Measurements from ENCODE around the gene SVOP. TPM values are rescaled to one million over a fixed set of nuclear protein-coding genes. Genes with fewer than 3 reads are reported as not detected.

Gene SVOP
- polyA plus RNA-seq, 3 donors: not detected

- Histone ChIP-seq H3K36me3 (replicated peaks in 1 of 2; ENCODE audit: control insufficient read depth in 1 of 2, insufficient read depth in 2 of 2, low read length in 2 of 2) (no peaks in the 10 kb centered on the region), H4K20me1 (ENCODE audit: insufficient read depth, low read length) (no peaks in the 10 kb centered on the region), H3K4me2 (replicated peaks; ENCODE audit: extremely low read depth, low read length, poor library complexity, severe bottlenecking) (no peak overlapping the region), H3K4me3 (replicated peaks in 1 of 3; ENCODE audit: low read depth in 2 of 3, low read length in 3 of 3) (no peak overlapping the region), H3K9me3 (replicated peaks in 1 of 2; ENCODE audit: control insufficient read depth in 1 of 2, insufficient read depth in 1 of 2, low read length in 2 of 2) (no peaks in the 10 kb centered on the region), H3K4me1 (ENCODE audit: control insufficient read depth in 1 of 2, insufficient read depth in 2 of 2, low read length in 2 of 2) (no peaks in the 10 kb centered on the region), H2AFZ (ENCODE audit: insufficient read depth, low read depth, low read length, poor library complexity, severe bottlenecking) (no peak overlapping the region), H3K27ac (ENCODE audit: low read depth in 1 of 2, low read length in 2 of 2) (no peak overlapping the region), H3K79me2 (ENCODE audit: insufficient read depth, low read length) (no peaks in the 10 kb centered on the region), H3K9ac (ENCODE audit: insufficient read depth, low read length, poor library complexity, severe bottlenecking) (no peak overlapping the region), H3K27me3 (ENCODE audit: control insufficient read depth in 2 of 2, insufficient read depth in 2 of 2, low read length in 2 of 2) (no peaks in the 10 kb centered on the region)
- TF ChIP-seq, protein P1, sequence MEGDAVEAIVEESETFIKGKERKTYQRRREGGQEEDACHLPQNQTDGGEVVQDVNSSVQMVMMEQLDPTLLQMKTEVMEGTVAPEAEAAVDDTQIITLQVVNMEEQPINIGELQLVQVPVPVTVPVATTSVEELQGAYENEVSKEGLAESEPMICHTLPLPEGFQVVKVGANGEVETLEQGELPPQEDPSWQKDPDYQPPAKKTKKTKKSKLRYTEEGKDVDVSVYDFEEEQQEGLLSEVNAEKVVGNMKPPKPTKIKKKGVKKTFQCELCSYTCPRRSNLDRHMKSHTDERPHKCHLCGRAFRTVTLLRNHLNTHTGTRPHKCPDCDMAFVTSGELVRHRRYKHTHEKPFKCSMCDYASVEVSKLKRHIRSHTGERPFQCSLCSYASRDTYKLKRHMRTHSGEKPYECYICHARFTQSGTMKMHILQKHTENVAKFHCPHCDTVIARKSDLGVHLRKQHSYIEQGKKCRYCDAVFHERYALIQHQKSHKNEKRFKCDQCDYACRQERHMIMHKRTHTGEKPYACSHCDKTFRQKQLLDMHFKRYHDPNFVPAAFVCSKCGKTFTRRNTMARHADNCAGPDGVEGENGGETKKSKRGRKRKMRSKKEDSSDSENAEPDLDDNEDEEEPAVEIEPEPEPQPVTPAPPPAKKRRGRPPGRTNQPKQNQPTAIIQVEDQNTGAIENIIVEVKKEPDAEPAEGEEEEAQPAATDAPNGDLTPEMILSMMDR (IDR thresholded peaks at IDR 0.05): no peak
- intact Hi-C loops (cut with micrococcal nuclease): no loop called here
- DNase-seq: no peak
- peaks cover 2% of the 10 kb centered on the region for H3K4me1 Mint-ChIP-seq
- no peak overlapping the region for H3K27ac Mint-ChIP-seq
- no CpG with 5 or more reads among the region's 2 CpGs for WGBS (ENCODE audit: insufficient coverage)
- H3K36me3 Mint-ChIP-seq: no peaks in the 10 kb centered on the region
- H3K4me3 Mint-ChIP-seq: no peak overlapping the region
- H3K27me3 Mint-ChIP-seq (ENCODE audit: low read depth in 3 of 3): peaks cover 3 to 19% (median 9%) of the 10 kb centered on the region in 3 donors
- H3K9me3 Mint-ChIP-seq: peaks cover 0 to 6% (median 0%) of the 10 kb centered on the region in 7 donors
Observed at GRCh38 chr12:109010259-109010658, 10.6 kb downstream of the SVOP start.

GRCh38 chr12:109009766-109010165, 11.1 kb downstream of the SVOP start:
- no peak for DNase-seq
- no peaks in the 10 kb centered on the region for H3K27me3 ChIP-seq (ENCODE audit: control insufficient read depth in 2 of 2, insufficient read depth in 2 of 2, low read length in 2 of 2)
- Mint-ChIP-seq H3K36me3 (no peaks in the 10 kb centered on the region), H3K27ac (no peak overlapping the region), H3K9me3 (peaks cover 0 to 6% (median 0%) of the 10 kb centered on the region in 7 donors), H3K4me3 (no peak overlapping the region), H3K4me1 (peaks cover 2% of the 10 kb centered on the region), H3K27me3 (ENCODE audit: low read depth in 3 of 3) (peaks cover 3 to 21% (median 8%) of the 10 kb centered on the region in 3 donors)
- no peak overlapping the region for H3K4me2 ChIP-seq (replicated peaks; ENCODE audit: extremely low read depth, low read length, poor library complexity, severe bottlenecking)
- H3K9ac ChIP-seq (ENCODE audit: insufficient read depth, low read length, poor library complexity, severe bottlenecking): no peak overlapping the region
- H4K20me1 ChIP-seq (ENCODE audit: insufficient read depth, low read length): no peaks in the 10 kb centered on the region
- intact Hi-C loops (cut with micrococcal nuclease): no loop called here
- no peak overlapping the region for H2AFZ ChIP-seq (ENCODE audit: insufficient read depth, low read depth, low read length, poor library complexity, severe bottlenecking)
- TF ChIP-seq, protein P1 (IDR thresholded peaks at IDR 0.05): no peak
- no peaks in the 10 kb centered on the region for H3K36me3 ChIP-seq (replicated peaks in 1 of 2; ENCODE audit: control insufficient read depth in 1 of 2, insufficient read depth in 2 of 2, low read length in 2 of 2)
- no CpG with 5 or more reads among the region's 1 CpG for WGBS (ENCODE audit: insufficient coverage)
- H3K27ac ChIP-seq (ENCODE audit: low read depth in 1 of 2, low read length in 2 of 2): no peak overlapping the region
- H3K79me2 ChIP-seq (ENCODE audit: insufficient read depth, low read length): no peaks in the 10 kb centered on the region
- H3K4me1 ChIP-seq (ENCODE audit: control insufficient read depth in 1 of 2, insufficient read depth in 2 of 2, low read length in 2 of 2): no peaks in the 10 kb centered on the region
- no peaks in the 10 kb centered on the region for H3K9me3 ChIP-seq (replicated peaks in 1 of 2; ENCODE audit: control insufficient read depth in 1 of 2, insufficient read depth in 1 of 2, low read length in 2 of 2)
- no peak overlapping the region for H3K4me3 ChIP-seq (replicated peaks in 1 of 3; ENCODE audit: low read depth in 2 of 3, low read length in 3 of 3)

Data from CD14-positive monocyte (primary cell).